Right kidney (tissue), 1 donor: ENCODE measurements around the gene NEK10.
"Not testable (repeated sequence)": the region's sequence is repeated elsewhere in the genome, so short reads cannot be mapped to it uniquely, and the experiment has no call there.

Experiments
- DNase-seq: peaks from one replicate; pipeline ENCODE4 v3.0.0-alpha.2; 2016

NEK10 gene

GRCh38 chr3:27315003-27315402 is 54.2 kb downstream of the NEK10 start:
- no peak for DNase-seq

GRCh38 chr3:27312044-27312668 is 57.0 kb downstream of the NEK10 start:
- peak; percentile 21 for DNase-seq

DNA sequence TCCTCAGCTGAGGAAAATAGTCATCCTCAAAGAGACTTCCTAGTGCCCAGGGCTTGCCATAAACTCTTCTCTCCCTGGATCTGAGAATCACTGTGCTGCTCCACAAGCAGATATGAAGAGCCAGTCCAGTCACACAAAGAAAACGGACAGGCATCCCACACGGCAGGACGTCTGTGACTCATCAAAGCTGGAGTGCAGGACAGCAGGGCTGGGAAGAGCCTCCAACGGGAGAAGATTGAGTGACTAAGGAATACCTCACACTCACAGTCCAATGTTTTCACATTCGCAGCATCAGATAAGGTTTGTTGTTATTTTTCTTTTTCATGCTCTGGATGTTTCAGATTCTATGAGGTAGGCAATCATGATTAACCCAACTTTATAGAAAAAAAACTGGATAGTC is 57.8 kb downstream of the NEK10 start:
- no peak for DNase-seq

GRCh38 chr3:27310688-27311087 is 58.5 kb downstream of the NEK10 start:
- no peak for DNase-seq

GRCh38 chr3:27307566-27307965 is 61.6 kb downstream of the NEK10 start:
- DNase-seq, result no peak

GRCh38 chr3:27302891-27303290 is 66.3 kb downstream of the NEK10 start:
- DNase-seq, result no peak

DNA sequence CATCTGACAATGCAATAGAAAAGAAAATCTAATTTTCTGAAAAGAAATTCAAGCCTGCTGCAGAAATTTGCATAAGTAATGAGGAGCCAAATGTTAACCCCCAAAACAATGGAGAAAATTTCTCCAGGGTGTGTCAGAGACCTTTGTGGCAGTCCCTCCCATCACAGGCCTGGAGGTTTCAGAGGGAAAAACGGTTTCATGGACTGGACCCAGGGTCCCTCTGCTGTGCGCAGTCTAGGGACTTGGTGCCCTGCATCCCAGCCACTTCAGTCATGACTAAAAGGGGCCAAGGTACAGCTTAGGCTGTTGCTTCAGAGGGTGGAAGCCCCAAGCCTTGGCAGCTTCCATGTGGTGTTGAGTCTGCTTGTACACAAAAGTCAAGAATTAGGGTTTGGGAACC is 70.2 kb downstream of the NEK10 start:
- not testable (repeated sequence) for DNase-seq

DNA sequence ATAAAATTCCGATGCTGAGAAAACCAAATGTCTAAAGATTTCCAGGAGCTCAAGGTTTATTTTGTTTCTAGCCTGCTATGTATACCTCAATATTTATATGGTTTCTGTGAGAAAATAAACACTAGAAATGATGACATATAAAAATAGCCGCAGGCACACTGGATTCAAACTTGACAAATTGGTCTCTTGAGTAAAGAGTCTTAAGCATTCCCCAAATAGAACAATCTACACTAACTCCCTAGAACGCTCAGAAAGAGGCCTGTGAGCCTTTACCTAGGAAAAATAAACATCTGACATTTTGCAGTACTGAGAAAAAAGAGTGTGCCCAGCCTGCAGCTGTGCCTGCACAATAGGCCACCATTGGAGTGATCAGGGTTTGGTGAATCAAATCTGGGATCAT is 75.2 kb downstream of the NEK10 start:
- DNase-seq, result no peak

DNA sequence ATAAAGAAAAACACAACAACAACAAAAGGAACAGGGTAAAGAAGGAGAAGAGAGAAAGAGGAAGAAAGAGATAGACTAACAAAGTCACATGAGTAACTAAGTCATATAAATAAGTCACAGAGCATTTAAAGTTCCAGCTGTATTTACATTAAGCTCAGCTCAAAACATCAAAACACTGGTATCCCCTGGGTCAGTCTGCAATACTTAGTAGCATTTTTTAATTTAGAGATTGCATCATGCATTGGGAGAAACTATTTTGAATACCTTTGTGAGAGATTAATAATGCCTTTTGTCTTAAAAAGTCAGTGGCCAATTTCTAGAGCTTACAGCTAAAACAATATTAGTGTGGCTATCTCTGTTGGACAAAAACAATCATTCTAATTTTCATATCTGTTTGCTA is 78.4 kb downstream of the NEK10 start:
- DNase-seq, result no peak

GRCh38 chr3:27289769-27290413 is 79.3 kb downstream of the NEK10 start:
- DNase-seq, result no peak

DNA sequence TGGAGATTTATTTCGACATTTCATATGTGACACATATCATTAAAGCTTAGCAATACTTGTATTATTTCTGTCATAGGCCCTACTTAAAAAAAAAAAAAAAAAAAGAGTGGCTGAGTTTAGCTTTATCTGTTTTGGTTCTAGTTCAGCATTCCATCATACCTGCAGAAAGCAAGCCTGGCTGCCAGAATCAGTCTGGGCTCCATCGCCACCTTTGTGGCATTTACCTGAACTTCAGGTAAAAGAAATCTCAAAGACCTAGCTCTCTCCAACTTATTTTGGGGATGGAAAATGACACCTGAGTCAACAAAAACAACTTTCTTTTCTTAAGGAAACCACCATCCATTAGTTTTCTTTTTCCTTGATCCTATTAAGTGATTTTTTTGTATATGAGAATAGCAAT is 82.1 kb downstream of the NEK10 start:
- DNase-seq, result no peak

DNA sequence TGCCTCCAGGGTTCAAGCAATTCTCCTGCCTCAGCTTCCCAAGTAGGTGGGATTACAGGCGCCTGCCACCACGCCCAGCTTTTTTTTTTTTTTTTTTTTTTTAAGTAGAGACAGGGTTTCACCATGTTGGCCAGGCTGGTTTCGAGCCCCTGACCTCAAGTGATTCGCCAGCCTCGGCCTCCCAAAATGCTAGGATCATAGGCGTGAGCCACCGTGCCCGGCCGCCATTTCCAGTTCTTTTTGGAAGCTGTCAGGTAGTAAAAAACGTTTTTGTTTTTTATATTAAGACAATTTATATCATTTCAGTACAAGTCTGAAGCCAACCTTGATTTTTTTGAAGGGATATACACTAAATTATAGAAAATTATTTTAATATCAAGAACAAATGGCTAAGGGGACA is 82.7 kb downstream of the NEK10 start:
- DNase-seq, result not testable (repeated sequence)

DNA sequence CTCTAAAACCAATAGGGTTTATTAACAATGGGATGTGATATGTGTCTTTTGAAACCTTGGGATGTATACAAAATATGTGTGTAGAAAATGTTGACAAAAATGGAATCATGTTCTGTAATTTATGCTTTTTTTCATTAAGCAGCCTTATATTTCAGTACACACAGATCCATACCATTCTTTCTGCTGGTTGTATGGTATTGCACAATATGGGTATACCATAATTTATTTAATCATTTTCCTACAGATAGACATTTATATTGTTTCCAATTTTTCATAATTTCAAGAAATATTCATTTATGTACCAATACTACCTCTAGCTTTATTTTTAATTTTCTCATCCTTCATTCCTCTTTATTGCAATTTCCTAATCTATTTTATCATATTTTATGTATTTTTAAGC is 83.5 kb downstream of the NEK10 start:
- no peak for DNase-seq

DNA sequence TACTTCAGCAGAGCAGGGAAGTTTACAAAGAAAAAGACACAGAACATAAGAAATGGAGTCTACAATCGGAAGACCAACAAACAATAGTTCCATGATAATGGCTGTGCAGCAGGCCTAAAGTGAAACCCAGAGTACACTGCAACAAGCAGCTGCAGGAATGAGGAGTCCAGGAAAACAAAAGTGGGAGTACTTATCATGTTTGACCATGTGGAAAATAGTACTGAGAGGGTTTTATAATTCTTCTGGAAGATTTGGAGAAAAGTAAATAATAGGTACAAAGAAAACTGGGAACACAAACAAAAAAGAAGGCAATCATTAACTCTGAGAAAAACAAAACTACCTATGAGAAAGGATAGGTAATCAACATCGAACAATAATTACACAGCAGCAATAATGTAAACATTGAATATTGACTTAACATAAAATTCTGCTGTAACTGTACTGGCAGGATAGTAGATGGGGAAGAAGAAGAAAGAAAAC is 87.5 kb downstream of the NEK10 start:
- DNase-seq, result no peak

DNA sequence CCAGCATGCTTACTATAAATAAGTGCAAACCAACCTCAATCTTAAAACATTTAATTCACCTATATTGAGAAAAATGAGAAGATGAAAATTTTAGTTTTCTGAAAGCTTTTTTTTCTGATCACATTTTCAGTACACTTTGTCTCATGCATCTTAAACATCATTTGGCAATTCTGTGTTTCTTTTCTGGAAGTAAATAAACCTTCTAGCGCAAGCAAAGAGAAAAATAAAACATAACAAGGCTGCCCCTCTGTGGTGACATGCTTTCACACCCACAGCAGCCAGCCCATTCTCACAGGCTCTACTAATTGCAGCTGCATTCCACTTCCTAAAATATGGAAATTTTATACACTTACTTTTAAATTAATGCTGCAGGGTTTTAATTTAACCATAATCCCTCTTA is 90.1 kb downstream of the NEK10 start:
- DNase-seq, result no peak

DNA sequence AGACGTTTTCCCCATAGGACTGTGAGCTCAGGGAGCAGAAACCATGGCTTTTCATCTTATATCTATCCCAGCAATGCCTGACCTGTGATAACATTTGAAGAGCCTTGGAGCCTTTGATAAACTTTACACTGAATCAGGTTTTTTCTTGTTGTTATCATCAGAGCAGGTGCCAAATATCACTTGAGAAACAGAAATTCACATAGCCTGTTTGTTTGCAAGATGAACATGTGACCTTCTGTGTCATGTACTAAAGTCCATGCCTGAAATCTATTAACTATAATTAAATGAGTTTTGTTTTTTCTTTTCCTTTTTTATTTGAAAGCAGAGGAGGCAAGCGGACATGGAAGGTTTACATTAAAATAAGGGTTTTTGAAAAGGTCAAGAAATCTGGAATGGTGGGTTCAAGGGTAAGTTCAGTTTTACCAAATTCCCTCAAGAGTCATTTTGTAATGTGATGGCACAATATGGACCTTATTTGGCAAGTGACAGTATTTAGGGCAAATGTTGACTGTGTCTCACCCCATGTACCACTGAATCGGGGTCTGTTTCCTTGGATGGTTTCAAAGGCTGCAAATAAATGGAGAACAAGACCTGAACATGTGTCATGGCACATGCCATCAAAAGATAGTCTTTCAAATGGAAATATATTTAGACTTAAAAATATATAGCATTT is 90.7 kb downstream of the NEK10 start:
- DNase-seq, result no peak

DNA sequence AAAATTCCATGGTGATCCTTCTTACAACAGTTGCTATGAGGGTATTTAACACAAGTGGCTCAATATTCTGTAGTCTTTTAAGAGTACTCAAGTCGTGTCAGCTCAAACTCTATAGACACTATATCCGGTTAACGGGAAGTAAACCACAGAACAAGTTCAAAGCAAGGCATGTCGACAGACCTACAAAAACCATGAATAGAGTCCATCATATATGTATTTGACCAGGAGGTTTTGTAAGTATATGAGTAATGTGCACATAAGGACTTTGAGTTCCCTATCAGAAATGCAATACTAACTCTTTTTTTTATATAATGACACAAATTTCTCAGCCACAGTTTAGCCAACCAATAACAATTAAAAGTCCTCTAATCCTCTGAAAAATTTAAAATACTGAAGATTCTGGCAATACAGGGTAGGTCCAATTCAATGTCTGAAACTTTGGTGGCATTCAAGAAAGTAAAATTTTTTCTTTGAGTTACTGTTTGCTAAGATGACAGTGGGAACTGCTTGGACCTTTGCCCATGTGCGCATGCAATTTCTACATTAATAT is 93.7 kb downstream of the NEK10 start:
- no peak for DNase-seq

DNA sequence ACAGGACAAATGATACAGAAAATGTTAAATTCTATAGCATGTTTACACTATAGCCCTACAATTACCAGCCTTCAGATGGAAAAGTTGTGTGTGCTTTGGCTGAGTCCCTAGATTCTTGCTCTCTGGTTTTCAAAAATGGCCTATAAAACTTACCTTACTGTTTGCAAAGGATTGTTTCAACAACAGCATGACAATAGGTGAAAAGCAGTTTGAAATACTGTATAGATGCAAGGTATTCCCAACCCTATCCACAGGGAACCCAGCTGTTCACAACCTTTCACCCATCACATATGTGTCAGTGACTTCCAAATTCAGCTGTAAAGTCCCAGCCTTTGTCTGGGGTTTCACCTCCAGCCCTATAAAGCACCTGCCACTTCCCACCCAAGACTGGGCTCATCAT is 97.3 kb downstream of the NEK10 start:
- DNase-seq, result no peak

GRCh38 chr3:27254896-27255295 is 114.3 kb downstream of the NEK10 start:
- no peak for DNase-seq

- peak; percentile 11 for DNase-seq
Observed at GRCh38 chr3:27253831-27254230, 115.4 kb downstream of the NEK10 start.

DNA sequence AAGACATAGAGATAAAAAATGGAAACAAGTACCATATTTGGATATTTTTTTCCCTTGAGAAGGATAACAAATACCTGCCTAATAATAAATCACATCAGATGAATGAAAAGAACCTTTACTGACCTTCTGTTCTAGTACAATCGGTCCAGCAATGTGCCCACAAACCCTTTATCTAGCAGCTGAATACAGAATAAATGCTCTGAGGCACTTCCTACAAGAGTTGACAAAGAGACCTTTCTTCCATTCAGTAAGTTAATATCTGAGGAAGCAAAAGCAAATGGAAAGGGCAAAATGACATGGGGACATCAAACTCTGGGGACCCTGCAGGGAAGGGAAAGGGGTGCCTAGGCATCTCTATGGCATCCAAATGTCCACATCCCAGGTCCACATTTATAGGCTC is 115.8 kb downstream of the NEK10 start:
- no peak for DNase-seq

DNA sequence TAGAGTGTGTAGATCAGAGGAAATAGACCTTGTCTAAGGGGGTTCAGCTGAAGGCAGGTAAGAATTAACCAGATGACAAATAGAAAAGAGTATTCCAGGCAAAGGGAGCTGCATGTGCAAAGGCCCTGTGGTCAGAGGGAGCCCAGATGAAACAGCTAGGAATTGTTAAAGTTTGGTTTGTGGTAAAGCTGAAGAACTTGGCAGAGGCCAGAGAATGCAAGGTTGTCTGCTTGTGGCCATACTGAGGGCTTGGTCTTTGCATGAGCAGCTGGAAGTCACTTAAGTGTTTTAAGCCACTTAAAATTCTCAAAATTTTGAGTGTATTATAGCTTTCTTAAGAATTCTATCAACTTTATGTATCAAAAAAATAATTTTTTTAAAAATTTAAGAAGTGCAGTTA is 116.5 kb downstream of the NEK10 start:
- DNase-seq, result no peak

DNA sequence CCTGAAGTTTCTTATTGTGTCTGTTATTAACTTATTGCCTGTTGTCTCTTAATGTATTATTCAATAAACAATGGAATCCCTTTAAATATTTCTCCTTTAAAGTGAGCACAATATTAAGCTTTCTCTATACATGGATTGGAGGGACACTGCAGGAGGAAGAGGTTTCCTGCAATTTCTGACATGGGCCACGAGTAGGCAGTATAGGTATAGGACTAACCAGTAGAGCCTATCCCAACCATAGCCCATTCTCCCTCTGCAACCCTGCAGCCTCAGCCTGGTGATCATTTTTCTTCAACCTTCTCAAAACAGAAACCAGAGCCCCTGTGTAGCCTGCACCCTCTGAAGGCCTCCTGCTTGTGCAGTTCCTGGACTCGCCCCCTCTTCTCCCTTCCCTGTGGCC is 124.8 kb downstream of the NEK10 start:
- DNase-seq, result no peak

GRCh38 chr3:27239951-27240350 is 129.2 kb downstream of the NEK10 start:
- no peak for DNase-seq
